Natural killer cell treated with Interleukin-12 subunit alpha and Interleukin-12 subunit beta and Interleukin-15 and Interleukin-18, amount 100 ng/mL, for 72 hours (primary cell): Measurements from ENCODE around the gene ATAD2B. TPM values are rescaled to one million over a fixed set of nuclear protein-coding genes. Genes with fewer than 3 reads are reported as not detected.
"Not testable (repeated sequence)": the region's sequence is repeated elsewhere in the genome, so short reads cannot be mapped to it uniquely, and the experiment has no call there.

Experiments used
- ATAC-seq, 2 donors: fragments of 150-1000 bp; cut with Tn5 transposase in 1 of 2; sonication (Bioruptor Pico), chemical (Tn5 transposase) in 1 of 2; 2 replicates each; pipeline ENCODE4 v1.10.0; 2021
- DNase-seq: peaks from one replicate; pipeline ENCODE4 v3.0.0; 2022; ENCODE audit warnings: low spot score
- H3K27ac Mint-ChIP-seq, 2 donors: 1 replicate in 1 of 2; 2 replicates in 1 of 2; pipeline ENCODE4 v1.8.0; 2022; ENCODE audit warnings: mixed read lengths in 2 of 2, mild to moderate bottlenecking in 1 of 2, moderate library complexity in 1 of 2
- H3K27me3 Mint-ChIP-seq, 2 donors: 1 replicate in 1 of 2; 2 replicates in 1 of 2; pipeline ENCODE4 v1.8.0; 2022; ENCODE audit warnings: mixed read lengths in 2 of 2
- H3K36me3 Mint-ChIP-seq: one replicate; pipeline ENCODE4 v1.8.0; 2022; ENCODE audit warnings: mixed read lengths
- H3K4me1 Mint-ChIP-seq, 2 donors: 1 replicate in 1 of 2; 2 replicates in 1 of 2; pipeline ENCODE4 v1.8.0; 2022; ENCODE audit warnings: low read depth in 2 of 2, mixed read lengths in 2 of 2, mild to moderate bottlenecking in 1 of 2
- H3K4me3 Mint-ChIP-seq: one replicate; pipeline ENCODE4 v1.8.0; 2022; ENCODE audit warnings: mixed read lengths
- H3K9me3 Mint-ChIP-seq: 2 replicates; pipeline ENCODE4 v1.8.0; 2022; ENCODE audit warnings: mixed read lengths
- total RNA-seq, 2 donors: library from RNA; stranded (reverse); gene quantifications; one replicate each; pipeline ENCODE4 v1.2.3, GENCODE V29; 2022

ATAD2B gene
- total RNA-seq, result 10 to 100 TPM; 36.2 to 44.5 TPM

DNA sequence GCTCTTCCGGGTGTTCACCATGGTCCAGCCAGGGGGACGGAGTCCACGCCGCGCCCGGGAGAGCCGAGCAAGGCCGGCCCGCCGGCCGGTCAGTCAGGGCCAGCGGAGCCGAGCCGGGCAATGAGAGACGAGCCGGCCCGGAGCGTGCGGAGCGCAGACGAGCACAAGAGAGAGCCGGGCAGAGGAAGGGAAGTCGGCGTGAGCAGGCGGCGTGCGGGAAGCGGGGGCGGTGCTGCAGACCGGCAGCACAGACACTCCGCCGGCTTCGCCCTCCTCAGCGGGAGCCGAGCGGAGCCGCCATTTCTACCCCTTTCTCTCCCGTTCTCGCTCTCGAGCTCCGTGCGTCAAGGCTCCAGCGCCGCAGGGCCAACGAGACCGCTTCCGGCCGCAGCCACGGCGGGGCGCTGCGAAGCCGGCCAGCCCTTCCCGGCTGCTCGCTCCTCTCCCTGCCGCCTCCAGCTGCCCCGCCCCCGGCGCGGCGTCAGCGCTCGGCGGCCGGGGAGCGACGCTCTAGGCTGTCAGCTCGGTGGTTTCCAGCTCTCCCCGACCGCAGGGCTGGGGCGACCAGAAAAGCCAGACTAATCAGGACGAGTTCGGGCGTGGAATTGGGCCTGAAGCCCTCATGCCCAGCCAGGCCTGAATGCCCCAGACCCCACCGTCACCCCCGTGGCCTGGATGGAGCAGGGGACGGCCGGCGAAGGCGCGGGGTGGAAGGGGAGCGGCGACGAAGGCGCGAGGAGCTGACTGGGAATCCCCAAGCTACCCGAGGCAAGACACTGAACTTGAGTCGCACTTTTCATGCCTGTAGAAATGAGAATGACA, at the start of gene ATAD2B:
Gene ATAD2B, minus strand, starts transcription at position 374 of the 822 bp plus-strand sequence. Its CDS starts 353 bp downstream, at position 21.
- Mint-ChIP-seq H3K36me3 (no peaks in the 10 kb centered on the region), H3K27me3 (no peaks in the 10 kb centered on the region), H3K4me1 (peaks cover 32 to 48% of the 10 kb centered on the region in 2 donors), H3K9me3 (no peaks in the 10 kb centered on the region), H3K4me3 (peak within 1 kb of the TSS; percentile 89), H3K27ac (peak within 1 kb of the TSS; percentile 83 to 98)
- ATAC-seq (peak; percentile 91 to 93), DNase-seq (peak; percentile 96)

- Mint-ChIP-seq H3K9me3 (no peaks in the 10 kb centered on the region), H3K27me3 (no peaks in the 10 kb centered on the region), H3K4me3 (no peak overlapping the region)
These were observed 40.9 kb upstream of the ATAD2B start for GRCh38 chr2:23967846-23968245.

GRCh38 chr2:23954325-23955014, 27.5 kb upstream of the ATAD2B start:
- DNase-seq (no peak), ATAC-seq (no peak)
- Mint-ChIP-seq H3K9me3 (no peaks in the 10 kb centered on the region), H3K36me3 (no peaks in the 10 kb centered on the region), H3K27ac (no peak overlapping the region), H3K27me3 (no peaks in the 10 kb centered on the region), H3K4me1 (peaks cover 4% of the 10 kb centered on the region in 2 donors), H3K4me3 (no peak overlapping the region)

More at GRCh38 chr2:23967846-23968245, 40.9 kb upstream of the ATAD2B start:
- Mint-ChIP-seq H3K4me1 (peaks cover 0 to 3% of the 10 kb centered on the region in 2 donors), H3K27ac (no peak overlapping the region), H3K36me3 (no peaks in the 10 kb centered on the region)
- no peak for DNase-seq
- ATAC-seq, result no peak

- no peaks in the 10 kb centered on the region for H3K27me3 Mint-ChIP-seq
- H3K27ac Mint-ChIP-seq, result no peak overlapping the region
- no peak for ATAC-seq
- H3K36me3 Mint-ChIP-seq, result no peaks in the 10 kb centered on the region
- DNase-seq, result no peak
- peaks cover 4% of the 10 kb centered on the region in 2 donors for H3K4me1 Mint-ChIP-seq
- H3K4me3 Mint-ChIP-seq, result no peak overlapping the region
- H3K9me3 Mint-ChIP-seq, result no peaks in the 10 kb centered on the region
These were observed 26.7 kb upstream of the ATAD2B start for GRCh38 chr2:23953625-23954024.

GRCh38 chr2:23952558-23952957, 25.6 kb upstream of the ATAD2B start:
- not testable (repeated sequence) for H3K4me3 Mint-ChIP-seq, H3K36me3 Mint-ChIP-seq, ATAC-seq, H3K27me3 Mint-ChIP-seq, H3K27ac Mint-ChIP-seq, H3K9me3 Mint-ChIP-seq, H3K4me1 Mint-ChIP-seq, DNase-seq

DNA sequence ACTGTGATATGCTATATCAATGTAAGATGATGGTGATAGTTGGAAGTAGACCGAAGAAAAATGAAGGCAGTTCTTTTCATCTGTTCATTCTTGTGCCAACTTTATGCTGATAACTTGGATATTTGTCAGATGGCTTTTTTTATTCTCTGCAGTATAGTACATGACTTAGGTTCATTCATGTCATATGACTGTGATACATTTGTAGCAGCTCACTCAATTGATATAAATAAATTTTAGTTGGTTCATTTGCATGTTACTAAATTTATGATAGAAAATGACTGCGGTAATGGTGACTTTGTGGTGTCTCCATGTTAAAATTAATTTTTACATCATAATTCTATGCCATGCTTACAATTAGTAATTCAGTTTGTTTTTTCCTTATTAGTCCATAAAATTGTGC, 20.4 kb upstream of the ATAD2B start:
- Mint-ChIP-seq H3K27me3 (no peaks in the 10 kb centered on the region), H3K27ac (no peak overlapping the region), H3K9me3 (no peaks in the 10 kb centered on the region), H3K36me3 (no peaks in the 10 kb centered on the region), H3K4me1 (peaks cover 5 to 16% of the 10 kb centered on the region in 2 donors), H3K4me3 (no peak overlapping the region)
- DNase-seq, result no peak
- no peak for ATAC-seq

GRCh38 chr2:23944976-23945375, 18.1 kb upstream of the ATAD2B start:
- no peak for ATAC-seq
- no peaks in the 10 kb centered on the region for H3K36me3 Mint-ChIP-seq

DNA sequence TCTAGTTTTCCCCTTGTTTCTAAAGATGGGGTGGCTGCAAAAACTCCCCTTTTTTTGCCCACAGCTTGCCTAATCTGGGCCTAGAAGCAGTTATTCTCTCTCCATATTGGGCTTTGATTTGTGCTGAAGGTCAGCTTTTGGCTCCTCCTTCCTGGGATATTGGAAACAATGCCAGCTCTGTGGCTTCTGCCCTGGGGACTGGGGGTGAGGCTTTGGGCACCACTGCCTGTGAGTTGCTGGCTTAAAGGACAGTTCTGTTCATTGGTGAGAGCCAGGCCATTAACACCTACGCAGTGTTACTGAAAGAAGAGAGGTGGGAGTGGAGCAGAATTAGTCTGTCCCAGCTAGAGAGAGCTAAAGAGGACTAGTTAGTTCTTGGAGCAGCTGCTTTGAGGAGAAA, 17.6 kb upstream of the ATAD2B start:
- DNase-seq (no peak), ATAC-seq (no peak)
- Mint-ChIP-seq H3K36me3 (no peaks in the 10 kb centered on the region), H3K4me3 (no peak overlapping the region), H3K27ac (no peak overlapping the region), H3K27me3 (no peaks in the 10 kb centered on the region), H3K9me3 (no peaks in the 10 kb centered on the region), H3K4me1 (peaks cover 21 to 25% of the 10 kb centered on the region in 2 donors)

More at GRCh38 chr2:23944976-23945375, 18.1 kb upstream of the ATAD2B start:
- no peak overlapping the region for H3K27ac Mint-ChIP-seq
- no peak for DNase-seq
- H3K4me1 Mint-ChIP-seq, result peaks cover 20 to 25% of the 10 kb centered on the region in 2 donors
- no peaks in the 10 kb centered on the region for H3K9me3 Mint-ChIP-seq
- H3K27me3 Mint-ChIP-seq, result no peaks in the 10 kb centered on the region
- no peak overlapping the region for H3K4me3 Mint-ChIP-seq

- ATAC-seq (no peak), DNase-seq (no peak)
- Mint-ChIP-seq H3K27me3 (peaks cover 0 to 6% of the 10 kb centered on the region in 2 donors), H3K9me3 (no peaks in the 10 kb centered on the region), H3K4me3 (no peak overlapping the region), H3K27ac (no peak overlapping the region), H3K36me3 (no peaks in the 10 kb centered on the region), H3K4me1 (peaks cover 30 to 32% of the 10 kb centered on the region in 2 donors)
These were observed 16.7 kb upstream of the ATAD2B start for GRCh38 chr2:23943666-23944065.

DNA sequence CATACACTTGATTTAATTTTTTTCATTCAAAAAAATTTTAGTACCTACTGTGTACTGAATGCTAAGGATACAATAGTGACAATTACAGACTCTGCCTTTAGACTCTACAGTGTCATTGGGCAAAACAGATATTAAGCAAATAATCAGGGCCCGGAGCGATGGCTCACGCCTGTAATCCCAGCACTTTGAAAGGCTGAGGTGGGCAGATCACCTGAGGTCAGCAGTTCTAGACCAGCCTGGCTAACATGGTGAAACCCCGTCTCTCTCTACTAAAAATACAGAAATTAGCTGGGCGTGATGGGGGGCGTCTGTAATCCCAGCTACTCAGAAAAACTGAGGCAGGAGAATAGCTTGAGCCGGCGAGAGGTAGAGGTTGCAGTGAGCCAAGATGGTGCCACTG, 14.7 kb upstream of the ATAD2B start:
- Mint-ChIP-seq H3K36me3 (no peaks in the 10 kb centered on the region), H3K4me3 (no peak overlapping the region), H3K4me1 (peaks cover 26 to 29% of the 10 kb centered on the region in 2 donors), H3K9me3 (no peaks in the 10 kb centered on the region), H3K27ac (peak overlapping the region; percentile 59 to 70), H3K27me3 (peaks cover 0 to 6% of the 10 kb centered on the region in 2 donors)
- DNase-seq (no peak), ATAC-seq (no peak)

DNA sequence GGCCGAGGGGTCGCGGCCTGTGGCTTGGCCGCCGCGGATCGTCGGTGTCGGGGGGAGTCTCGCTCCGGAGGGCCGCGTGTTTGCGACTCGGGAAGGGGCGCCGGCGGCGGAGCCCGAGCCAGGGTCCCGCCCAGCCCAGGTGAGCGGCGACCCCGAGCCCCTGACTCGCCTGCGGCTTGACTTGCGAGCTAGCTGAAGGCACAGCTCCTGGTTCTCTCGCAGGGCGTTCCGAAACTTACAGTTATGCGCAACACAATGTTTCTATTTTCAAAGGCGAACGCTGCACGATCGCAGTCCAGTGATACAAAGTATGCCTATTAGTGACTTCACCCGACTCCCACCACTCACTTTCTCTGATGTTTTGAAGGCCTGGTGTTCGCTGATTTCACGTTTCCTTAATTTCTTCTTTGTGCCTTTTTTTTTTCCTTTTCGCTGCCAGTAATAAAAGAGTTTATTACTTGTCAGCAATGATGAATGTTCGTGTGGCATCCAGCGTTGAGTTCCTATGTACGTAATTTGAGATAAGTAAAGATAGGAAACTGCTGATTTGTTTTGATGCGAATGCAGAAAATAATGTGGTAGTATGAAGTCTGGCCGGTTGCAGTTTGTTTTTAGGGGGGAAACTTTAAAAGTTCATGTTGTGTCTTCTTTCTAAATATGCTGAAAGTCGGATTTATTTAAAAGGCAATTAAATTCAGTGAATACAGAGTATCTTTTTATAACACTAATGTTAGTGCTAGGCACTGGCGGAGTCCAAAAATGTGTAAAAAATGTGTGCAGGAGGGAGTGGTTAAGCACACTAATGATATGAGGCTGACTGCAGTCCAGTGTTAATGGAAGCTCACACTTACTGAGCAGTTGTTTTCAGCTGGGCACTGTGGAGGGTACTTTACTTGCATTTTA, 14.0 kb upstream of the ATAD2B start:
- no peak for DNase-seq
- peak overlapping the region; percentile 59 to 70 for H3K27ac Mint-ChIP-seq
- H3K27me3 Mint-ChIP-seq, result peaks cover 0 to 6% of the 10 kb centered on the region in 2 donors
- peaks cover 26 to 29% of the 10 kb centered on the region in 2 donors for H3K4me1 Mint-ChIP-seq
- no peaks in the 10 kb centered on the region for H3K9me3 Mint-ChIP-seq
- peak overlapping the region; percentile 90 for H3K4me3 Mint-ChIP-seq
- peak in 1 of 2 donors; percentile 71 for ATAC-seq
- no peaks in the 10 kb centered on the region for H3K36me3 Mint-ChIP-seq

- Mint-ChIP-seq H3K4me3 (peak within 1 kb of the TSS; percentile 94), H3K4me1 (peaks cover 26 to 29% of the 10 kb centered on the region in 2 donors), H3K36me3 (no peaks in the 10 kb centered on the region), H3K27ac (peak within 1 kb of the TSS; percentile 85 to 95), H3K9me3 (no peaks in the 10 kb centered on the region), H3K27me3 (peaks cover 0 to 6% of the 10 kb centered on the region in 2 donors)
- ATAC-seq, result peak; percentile 94 to 95
- peak; percentile 85 for DNase-seq
These were observed 13.2 kb upstream of the ATAD2B start, which contains the start of gene UBXN2A for GRCh38 chr2:23939987-23940717. Gene UBXN2A, plus strand, starts transcription at chr2:23940463. Its CDS starts 17,852 bp downstream, at chr2:23958315.

DNA sequence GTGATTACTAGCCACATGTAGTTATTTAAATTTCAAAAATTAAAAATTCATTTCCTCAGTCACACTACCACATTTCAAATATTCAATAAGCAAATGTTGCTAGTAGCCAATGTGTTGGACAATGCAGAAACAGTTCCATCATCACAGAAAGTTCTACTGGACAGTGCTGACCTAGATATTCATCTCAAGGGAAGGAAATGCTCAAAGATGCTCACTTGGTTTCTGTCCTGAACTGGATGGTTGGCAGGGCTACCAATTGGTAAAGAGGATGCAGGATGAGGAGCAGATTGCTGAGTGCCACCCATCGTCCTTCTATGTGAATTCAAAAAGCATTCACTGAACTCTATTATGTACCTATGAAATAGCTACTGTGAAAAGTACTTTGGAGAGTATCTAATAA, 7.3 kb upstream of the ATAD2B start:
- DNase-seq (no peak), ATAC-seq (no peak)
- H3K27me3 Mint-ChIP-seq, result peaks cover 0 to 4% of the 10 kb centered on the region in 2 donors
- peak overlapping the region in 1 of 2 donors; percentile 29 for H3K27ac Mint-ChIP-seq
- H3K36me3 Mint-ChIP-seq, result no peaks in the 10 kb centered on the region
- no peaks in the 10 kb centered on the region for H3K9me3 Mint-ChIP-seq
- peaks cover 6 to 8% of the 10 kb centered on the region in 2 donors for H3K4me1 Mint-ChIP-seq
- no peak overlapping the region for H3K4me3 Mint-ChIP-seq
